ENCODE results near the gene CD24.

The CD24 gene

DNA sequence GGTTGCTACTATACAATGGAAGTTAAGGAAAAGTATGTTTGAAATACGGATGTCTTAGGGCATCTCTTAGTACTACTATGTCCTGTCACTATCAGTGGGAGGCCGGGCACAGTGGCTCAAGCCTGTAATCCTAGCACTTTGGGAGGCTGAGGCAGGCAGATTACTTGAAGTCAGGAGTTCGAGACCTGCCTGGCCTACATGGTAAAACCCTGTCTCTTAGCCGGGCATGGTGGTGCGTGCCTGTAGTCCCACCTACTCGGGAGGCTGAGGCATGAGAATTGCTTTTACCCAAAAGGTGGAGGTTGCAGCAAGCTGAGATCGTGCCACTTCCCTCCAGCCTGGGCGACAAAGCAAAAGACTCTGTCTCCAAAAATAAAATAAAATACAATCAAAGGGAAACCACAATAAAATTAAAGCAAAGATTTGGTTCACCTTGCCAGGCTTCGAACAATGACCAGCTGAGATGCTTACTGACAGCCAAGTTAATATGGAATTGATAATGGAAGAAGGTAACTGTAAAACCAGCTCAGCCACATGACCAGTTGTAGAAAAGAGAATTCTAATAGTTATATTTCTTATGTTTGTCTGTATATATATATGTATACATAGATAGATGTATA, 6.5 kb downstream of the CD24 start:
- no peak for DNase-seq (ENCODE audit: low read depth in 2 of 2)

DNA sequence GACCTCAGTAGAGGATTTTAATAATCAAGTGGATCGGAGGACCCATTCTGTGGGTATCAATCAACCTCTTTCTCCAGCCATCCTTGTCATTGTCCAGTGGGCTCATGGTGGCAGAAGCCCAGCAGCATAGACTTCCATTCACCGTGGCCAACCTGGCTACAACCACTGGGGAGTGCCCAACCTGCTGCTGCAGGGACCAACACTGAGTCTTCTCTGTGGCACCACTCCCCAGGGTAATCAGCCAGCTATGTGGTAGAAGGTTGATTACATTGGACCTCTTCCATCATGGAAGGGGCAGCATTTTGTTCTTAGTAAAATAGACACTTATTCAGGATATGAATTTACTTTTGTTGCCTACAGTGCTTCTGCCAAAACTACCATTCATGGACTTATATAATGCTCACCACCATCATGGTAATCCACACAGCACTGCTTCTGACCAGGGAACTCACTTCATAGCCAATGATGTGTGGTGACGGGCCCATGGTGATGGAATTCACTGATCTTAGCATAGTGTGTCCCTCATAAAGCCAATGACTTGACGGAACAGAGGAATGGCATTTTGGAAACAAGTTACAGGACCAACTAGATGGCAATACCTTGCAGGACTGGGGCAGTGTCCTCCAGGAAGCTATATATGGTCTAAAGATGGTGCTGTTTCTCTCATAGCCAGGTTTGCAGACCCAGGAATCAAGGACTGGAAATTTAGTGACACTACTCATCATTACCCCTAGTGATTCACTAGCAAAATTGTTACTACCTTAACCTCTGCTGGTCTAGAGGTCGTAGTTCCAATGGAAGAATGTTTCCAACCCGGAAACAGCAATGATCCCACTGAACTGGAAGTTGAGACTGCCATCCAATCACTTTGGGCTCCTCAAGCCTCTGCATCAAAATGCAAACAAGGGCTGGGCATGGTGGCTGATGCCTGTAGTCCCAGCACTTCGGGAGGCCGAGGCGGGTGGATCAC, 7.6 kb downstream of the CD24 start:
- DNase-seq (ENCODE audit: low read depth in 2 of 2), result no peak

DNA sequence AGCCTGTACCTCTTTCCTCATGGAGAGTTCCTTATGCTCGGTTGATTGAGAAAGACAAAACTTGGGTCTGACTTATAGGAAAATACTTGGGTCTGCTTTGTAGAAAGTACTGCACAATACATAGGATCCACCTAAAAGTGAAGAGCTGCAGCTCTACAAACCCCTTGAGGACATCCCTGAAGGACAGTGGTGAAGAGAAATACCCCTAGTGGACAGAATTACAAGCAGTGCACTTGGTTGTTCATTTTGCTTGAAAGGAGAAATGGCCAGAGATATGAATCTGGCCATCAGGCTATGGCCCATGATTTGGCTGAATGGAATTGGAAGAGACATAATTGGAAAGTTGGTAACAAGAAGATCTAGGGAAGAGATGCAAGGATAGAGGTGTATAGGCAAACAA, 8.3 kb downstream of the CD24 start:
- no peak for DNase-seq (ENCODE audit: low read depth in 2 of 2)

DNA sequence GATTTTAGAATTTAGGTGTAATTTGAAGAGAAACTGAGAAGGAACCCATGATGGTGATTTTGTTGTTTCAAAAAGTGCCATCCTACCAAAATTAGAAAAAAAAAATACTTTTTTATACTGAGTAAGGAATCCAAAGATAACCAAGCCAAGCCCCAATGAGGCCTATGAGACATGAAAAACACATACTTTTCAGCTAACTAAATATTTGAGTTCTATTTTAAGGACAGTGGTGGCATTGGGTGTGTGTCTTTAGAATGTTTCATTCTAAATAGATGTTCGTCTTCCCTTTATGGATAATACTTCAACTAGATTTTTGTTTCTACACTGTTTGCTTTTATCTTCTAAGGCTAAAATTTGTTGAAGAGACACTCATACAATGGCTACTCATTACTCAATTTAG, 9.6 kb downstream of the CD24 start:
- DNase-seq (ENCODE audit: low read depth in 2 of 2), result no peak

DNA sequence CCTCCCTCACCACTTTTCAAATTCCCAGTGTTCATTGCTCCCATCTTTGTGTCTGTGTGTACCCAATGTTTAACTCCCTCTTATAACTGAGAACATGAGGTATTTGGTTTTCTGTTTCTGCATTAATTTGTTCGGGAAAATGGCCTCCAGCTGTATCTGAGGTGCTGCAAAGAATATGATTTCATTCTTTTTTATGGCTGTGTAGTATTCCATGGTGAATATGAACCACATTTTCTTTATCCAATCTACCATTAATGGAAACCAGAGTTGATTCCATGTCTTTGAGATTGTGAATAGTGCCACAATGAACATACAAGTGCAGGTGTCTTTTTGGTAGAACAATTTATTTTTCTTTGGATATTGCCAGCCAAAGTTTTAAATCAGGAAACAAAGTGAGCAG, 10.4 kb downstream of the CD24 start:
- DNase-seq (ENCODE audit: low read depth in 2 of 2), result no peak

DNA sequence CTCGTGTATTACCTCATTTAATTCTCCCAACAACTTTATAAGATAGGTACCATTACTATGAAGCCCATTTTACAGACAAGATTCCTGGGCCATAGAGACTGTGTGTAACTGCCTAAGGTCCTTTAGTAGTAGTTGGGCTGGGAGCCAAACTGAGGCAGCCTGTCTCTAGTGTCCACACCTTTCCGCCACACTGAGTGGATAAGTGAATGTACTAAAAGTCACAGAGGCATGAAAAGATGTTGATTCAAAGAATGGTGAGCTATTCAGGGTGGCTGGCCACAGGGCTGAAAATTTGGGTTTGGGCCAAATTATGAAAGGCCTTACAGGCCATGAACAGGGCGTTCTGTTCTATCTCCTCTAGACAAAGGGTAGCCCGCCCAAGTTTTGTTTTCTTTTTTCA, 11.0 kb downstream of the CD24 start:
- DNase-seq (ENCODE audit: low read depth in 2 of 2), result no peak

- no peak for DNase-seq (ENCODE audit: low read depth in 2 of 2)
Measured at GRCh38 chr6:106961801-106962200, 12.7 kb downstream of the CD24 start.

- DNase-seq (ENCODE audit: low read depth in 2 of 2), result no peak
Measured at GRCh38 chr6:106961136-106961535, 13.4 kb downstream of the CD24 start.

- no peak for DNase-seq (ENCODE audit: low read depth in 2 of 2)
Measured at GRCh38 chr6:106959985-106960384, 14.5 kb downstream of the CD24 start.

DNA sequence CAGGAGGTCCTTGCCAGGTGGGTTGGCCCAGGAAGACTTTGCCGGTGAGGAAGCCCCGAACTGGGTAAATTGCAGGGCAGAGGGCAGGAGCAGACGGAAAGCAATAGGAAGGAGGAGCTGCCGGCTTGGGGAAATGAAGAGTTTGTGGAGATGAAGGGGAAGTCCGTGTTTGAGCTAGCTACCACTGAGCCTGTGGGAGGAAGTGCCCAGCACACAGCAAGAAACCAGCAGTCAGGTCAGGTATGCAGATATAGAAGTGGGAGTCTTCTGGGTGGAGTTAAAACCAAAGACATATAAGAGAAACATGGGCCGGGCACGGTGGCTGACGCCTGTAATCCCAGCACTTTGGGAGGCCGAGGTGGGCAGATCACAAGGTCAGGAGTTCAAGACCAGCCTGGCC, 34.7 kb downstream of the CD24 start:
- DNase-seq (ENCODE audit: low read depth in 2 of 2), result no peak

DNA sequence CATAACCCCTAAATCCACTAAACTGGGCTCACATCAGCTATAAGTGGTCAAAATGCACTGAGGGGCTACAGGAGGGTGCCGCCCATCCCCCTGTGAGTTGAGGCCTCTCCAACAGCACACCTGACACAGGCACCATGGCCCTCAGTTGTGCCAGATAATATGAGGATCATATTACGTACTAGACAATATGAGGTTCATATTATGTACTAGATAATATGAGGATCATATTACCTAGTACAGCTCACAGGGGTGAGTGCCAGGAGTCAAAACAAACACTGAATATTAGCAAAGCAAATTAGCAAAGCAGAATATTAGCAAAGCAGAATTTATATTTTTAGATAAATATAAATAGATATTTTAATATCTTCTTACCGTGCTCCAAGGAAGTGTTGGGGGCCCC, 35.3 kb downstream of the CD24 start:
- no peak for DNase-seq (ENCODE audit: low read depth in 2 of 2)

GRCh38 chr6:106927531-106928398, 46.8 kb downstream of the CD24 start:
- DNase-seq (ENCODE audit: low read depth in 2 of 2), result no peak

GRCh38 chr6:106925948-106926347, 48.6 kb downstream of the CD24 start:
- DNase-seq (ENCODE audit: low read depth in 2 of 2), result no peak

DNA sequence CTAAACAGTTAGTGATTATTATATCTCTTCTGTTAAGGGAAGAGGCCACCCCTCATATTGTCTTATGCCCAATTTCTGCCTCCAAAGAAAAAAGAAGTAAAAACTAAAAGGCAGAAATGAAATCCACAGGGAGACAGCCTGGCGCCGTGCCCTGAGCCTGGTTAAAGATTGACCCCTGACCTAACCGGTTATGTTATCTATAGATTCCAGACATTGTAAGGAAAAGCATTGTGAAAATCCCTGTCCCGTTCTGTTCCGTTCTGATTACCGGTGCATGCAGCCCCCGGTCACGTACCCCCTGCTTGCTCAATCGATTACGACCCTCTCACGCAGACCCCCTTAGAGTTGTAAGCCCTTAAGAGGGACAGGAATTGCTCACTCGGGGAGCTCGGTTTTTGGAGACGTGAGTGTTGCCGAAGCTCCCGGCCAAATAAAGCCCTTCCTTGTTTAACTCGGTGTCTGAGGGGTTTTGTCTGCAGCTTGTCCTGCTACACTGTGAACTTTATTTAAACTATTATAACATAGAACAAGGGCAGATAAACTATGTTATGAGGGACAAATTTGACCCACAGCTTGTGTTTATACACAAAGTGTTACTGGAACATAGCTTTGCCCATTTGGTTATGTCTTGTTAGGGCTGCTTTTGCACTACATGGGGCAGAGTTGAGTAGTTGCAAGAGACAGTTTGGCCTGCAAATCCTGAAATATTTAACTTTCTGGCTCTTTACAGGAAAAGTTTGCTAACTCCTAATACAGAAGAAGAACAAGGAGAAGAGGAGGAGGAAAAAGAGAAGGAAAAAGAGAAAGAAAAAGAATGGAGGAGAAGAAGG, 49.6 kb downstream of the CD24 start:
- no peak for DNase-seq (ENCODE audit: low read depth in 2 of 2)

GRCh38 chr6:106922626-106923025, 51.9 kb downstream of the CD24 start:
- DNase-seq (ENCODE audit: low read depth in 2 of 2), result no peak

Data from stimulated activated CD8-positive, alpha-beta memory T cell treated with anti-CD3 and anti-CD28 coated beads, Interleukin-2, amount 100 ng/mL, for 1 hour (primary cell).